Measurements from ENCODE around the gene ARL15. TPM values are rescaled to one million over a fixed set of nuclear protein-coding genes. Genes with fewer than 3 reads are reported as not detected.
"Not testable (repeated sequence)": the region's sequence is repeated elsewhere in the genome, so short reads cannot be mapped to it uniquely, and the experiment has no call there.

Gene ARL15

DNA sequence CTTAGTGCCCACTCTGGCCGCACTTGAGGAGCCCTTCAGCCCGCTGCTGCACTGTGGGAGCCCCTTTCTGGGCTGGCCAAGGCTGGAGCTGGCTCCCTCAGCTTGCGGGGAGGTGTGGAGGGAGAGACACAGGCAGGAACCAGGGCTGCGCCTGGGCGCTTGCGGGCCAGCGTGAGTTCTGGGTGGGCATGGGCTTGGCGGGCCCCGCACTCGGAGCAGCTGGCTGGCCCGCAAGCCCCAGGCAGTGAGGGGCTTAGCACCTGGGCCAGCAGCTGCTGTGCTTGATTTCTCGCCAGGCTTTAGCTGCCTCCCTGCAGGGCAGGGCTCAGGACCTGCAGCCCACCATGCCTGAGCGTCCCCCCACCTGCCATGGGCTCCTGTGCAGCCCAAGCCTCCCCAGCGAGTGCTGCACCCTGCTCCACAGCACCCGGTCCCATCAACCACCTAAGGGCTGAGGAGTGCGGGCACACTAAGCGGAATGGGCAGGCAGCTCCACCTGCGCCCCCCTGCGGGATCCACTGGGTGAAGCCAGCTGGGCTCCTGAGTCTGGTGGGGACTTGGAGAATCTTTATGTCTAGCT, 473.4 kb downstream of the ARL15 start:
- not testable (repeated sequence) for H3K14ac ChIP-seq (ENCODE audit: low read length); H3K27me3 ChIP-seq (ENCODE audit: control insufficient read depth in 3 of 3, insufficient read depth in 3 of 3, low read depth in 1 of 3, low read length in 3 of 3); H3K36me3 ChIP-seq (replicated peaks in 1 of 2; ENCODE audit: control insufficient read depth in 2 of 2, insufficient read depth in 2 of 2, low read length in 2 of 2); H3K4ac ChIP-seq (ENCODE audit: low read length); H3K9me3 ChIP-seq (replicated peaks in 1 of 2; ENCODE audit: control insufficient read depth in 2 of 2, insufficient read depth in 1 of 2, low read depth in 1 of 2, low read length in 2 of 2); H2AK5ac ChIP-seq (ENCODE audit: low read depth, low read length); H2AFZ ChIP-seq (ENCODE audit: low read length); H3K18ac ChIP-seq (ENCODE audit: low read length); H2BK15ac ChIP-seq (ENCODE audit: low read length); H3K79me1 ChIP-seq (ENCODE audit: low read depth, low read length); DNase-seq (ENCODE audit: low spot score); H3K27ac ChIP-seq (replicated peaks; ENCODE audit: low read length); H2BK12ac ChIP-seq (ENCODE audit: low read length); H3K9ac ChIP-seq (ENCODE audit: low read depth, low read length, poor library complexity); H3K23ac ChIP-seq (ENCODE audit: low read depth, low read length, poor library complexity); H2BK5ac ChIP-seq (ENCODE audit: low read length); H2BK120ac ChIP-seq (ENCODE audit: low read depth, low read length); H3K4me2 ChIP-seq (ENCODE audit: insufficient read depth, low read length, poor library complexity, severe bottlenecking); H4K8ac ChIP-seq (ENCODE audit: low read depth, low read length); H4K91ac ChIP-seq (ENCODE audit: low read depth, low read length, poor library complexity); H3K4me3 ChIP-seq (ENCODE audit: low read length in 2 of 2); H3K4me1 ChIP-seq (ENCODE audit: control insufficient read depth in 2 of 2, insufficient read depth in 1 of 2, low read depth in 1 of 2, low read length in 2 of 2)
- no CpG with 5 or more reads among the region's 19 CpGs for WGBS, 2 donors (ENCODE audit: extremely low coverage in 2 of 2, insufficient read length in 2 of 2, insufficient replicate concordance in 1 of 2)

GRCh38 chr5:53834500-53834899, 475.9 kb downstream of the ARL15 start:
- Histone ChIP-seq H3K4ac (ENCODE audit: low read length) (no peak overlapping the region), H3K27me3 (ENCODE audit: control insufficient read depth in 3 of 3, insufficient read depth in 3 of 3, low read depth in 1 of 3, low read length in 3 of 3) (no peaks in the 10 kb centered on the region), H2BK5ac (ENCODE audit: low read length) (no peak overlapping the region), H3K79me1 (ENCODE audit: low read depth, low read length) (peaks cover 2% of the 10 kb centered on the region), H3K18ac (ENCODE audit: low read length) (no peak overlapping the region), H4K8ac (ENCODE audit: low read depth, low read length) (no peak overlapping the region), H2BK120ac (ENCODE audit: low read depth, low read length) (no peak overlapping the region), H3K4me2 (ENCODE audit: insufficient read depth, low read length, poor library complexity, severe bottlenecking) (no peak overlapping the region), H4K91ac (ENCODE audit: low read depth, low read length, poor library complexity) (no peak overlapping the region), H3K9ac (ENCODE audit: low read depth, low read length, poor library complexity) (no peak overlapping the region), H2BK15ac (ENCODE audit: low read length) (no peak overlapping the region), H2AFZ (ENCODE audit: low read length) (no peak overlapping the region), H3K4me1 (ENCODE audit: control insufficient read depth in 2 of 2, insufficient read depth in 1 of 2, low read depth in 1 of 2, low read length in 2 of 2) (no peaks in the 10 kb centered on the region), H3K36me3 (replicated peaks in 1 of 2; ENCODE audit: control insufficient read depth in 2 of 2, insufficient read depth in 2 of 2, low read length in 2 of 2) (no peaks in the 10 kb centered on the region), H3K14ac (ENCODE audit: low read length) (no peak overlapping the region), H3K23ac (ENCODE audit: low read depth, low read length, poor library complexity) (no peak overlapping the region), H3K4me3 (ENCODE audit: low read length in 2 of 2) (no peak overlapping the region), H3K27ac (replicated peaks; ENCODE audit: low read length) (no peak overlapping the region), H2BK12ac (ENCODE audit: low read length) (no peak overlapping the region), H3K9me3 (replicated peaks in 1 of 2; ENCODE audit: control insufficient read depth in 2 of 2, insufficient read depth in 1 of 2, low read depth in 1 of 2, low read length in 2 of 2) (peaks cover 0 to 3% of the 10 kb centered on the region in 2 donors), H2AK5ac (ENCODE audit: low read depth, low read length) (no peak overlapping the region)
- no peak for DNase-seq (ENCODE audit: low spot score)
- no CpG with 5 or more reads among the region's 4 CpGs for WGBS, 2 donors (ENCODE audit: extremely low coverage in 2 of 2, insufficient read length in 2 of 2, insufficient replicate concordance in 1 of 2)

Small RNAs within 50 kb of the gene (small RNA-seq; reads per million reads assigned to genes)
- gene AC008873.1 (ENCODE audit: insufficient read depth) (not detected), gene MIR4459 (ENCODE audit: insufficient read depth) (not detected), gene MIR581 (ENCODE audit: insufficient read depth) (not detected), gene RNU6-272P (ENCODE audit: insufficient read depth) (not detected)

All from neuronal stem cell (in vitro differentiated cells).